ENCODE measurements around the gene RGS6. TPM values are rescaled to one million over a fixed set of nuclear protein-coding genes. Genes with fewer than 3 reads are reported as not detected.

Gene RGS6
- total RNA-seq, 1 experiment from 2014 or later: not detected

GRCh38 chr14:72545411-72546311 is 613.4 kb downstream of the RGS6 start:
- Mint-ChIP-seq H3K9me3 (ENCODE audit: unreplicated experiment) (no peaks in the 10 kb centered on the region), H3K36me3 (ENCODE audit: insufficient read depth, unreplicated experiment) (no peaks in the 10 kb centered on the region), H3K27me3 (ENCODE audit: insufficient read depth, unreplicated experiment) (no peaks in the 10 kb centered on the region), H3K4me3 (ENCODE audit: unreplicated experiment) (no peak overlapping the region), H3K27ac (ENCODE audit: low read depth, unreplicated experiment) (peak overlapping the region; percentile 46), H3K4me1 (ENCODE audit: insufficient read depth, unreplicated experiment) (peaks cover 16% of the 10 kb centered on the region)
- no TSS peak for BruUV-seq (replicated peaks)
- CTCF ChIA-PET: interaction anchor here (0.7 to 3.8 kb wide), 8 partner anchors 13 to 451 kb away, joined by 3 to 15 read pairs (median 3); partner anchors contain the start of gene DPF3
- intact Hi-C loops (cut with micrococcal nuclease): no loop called here
- POLR2A ChIA-PET: interaction anchor here (1.5 to 2.1 kb wide), 2 partner anchors 13 to 348 kb away, joined by 5 to 6 read pairs; partner anchors contain the start of gene DPF3
- peak; percentile 60 for DNase-seq (ENCODE audit: unreplicated experiment)
- TF ChIP-seq CTCF (IDR thresholded peaks at IDR 0.05; ENCODE audit: unreplicated experiment): no peak

GRCh38 chr14:72546344-72547016 is 614.3 kb downstream of the RGS6 start:
- peaks cover 16% of the 10 kb centered on the region for H3K4me1 Mint-ChIP-seq (ENCODE audit: insufficient read depth, unreplicated experiment)
- no peak for DNase-seq (ENCODE audit: unreplicated experiment)
- no peak for TF ChIP-seq CTCF (IDR thresholded peaks at IDR 0.05; ENCODE audit: unreplicated experiment)
- no peaks in the 10 kb centered on the region for H3K9me3 Mint-ChIP-seq (ENCODE audit: unreplicated experiment)
- CTCF ChIA-PET: interaction anchor here (0.7 to 3.8 kb wide), 5 partner anchors 14 to 359 kb away, joined by 3 to 15 read pairs (median 3); no protein-coding TSS in a partner anchor
- POLR2A ChIA-PET: no interaction called here
- H3K36me3 Mint-ChIP-seq (ENCODE audit: insufficient read depth, unreplicated experiment): no peaks in the 10 kb centered on the region
- intact Hi-C loops (cut with micrococcal nuclease): no loop called here
- no peak overlapping the region for H3K27ac Mint-ChIP-seq (ENCODE audit: low read depth, unreplicated experiment)
- no peak overlapping the region for H3K4me3 Mint-ChIP-seq (ENCODE audit: unreplicated experiment)
- H3K27me3 Mint-ChIP-seq (ENCODE audit: insufficient read depth, unreplicated experiment): no peaks in the 10 kb centered on the region
- BruUV-seq (replicated peaks): no TSS peak

- Mint-ChIP-seq H3K9me3 (ENCODE audit: unreplicated experiment) (no peaks in the 10 kb centered on the region), H3K4me1 (ENCODE audit: insufficient read depth, unreplicated experiment) (peaks cover 18% of the 10 kb centered on the region), H3K27ac (ENCODE audit: low read depth, unreplicated experiment) (no peak overlapping the region), H3K4me3 (ENCODE audit: unreplicated experiment) (no peak overlapping the region), H3K36me3 (ENCODE audit: insufficient read depth, unreplicated experiment) (no peaks in the 10 kb centered on the region), H3K27me3 (ENCODE audit: insufficient read depth, unreplicated experiment) (no peaks in the 10 kb centered on the region)
- POLR2A ChIA-PET: interaction anchor here (1.0 kb wide), 1 partner anchor 11 kb away, joined by 3 read pairs; no protein-coding TSS in a partner anchor
- CTCF ChIA-PET: interaction anchor here (1.4 kb wide), 1 partner anchor 32 kb away, joined by 5 read pairs; no protein-coding TSS in a partner anchor
- no peak for DNase-seq (ENCODE audit: unreplicated experiment)
- intact Hi-C loops (cut with micrococcal nuclease): no loop called here
- no peak for TF ChIP-seq CTCF (IDR thresholded peaks at IDR 0.05; ENCODE audit: unreplicated experiment)
- BruUV-seq (replicated peaks): no TSS peak
Measured at GRCh38 chr14:72547999-72548398, 615.8 kb downstream of the RGS6 start.

DNA sequence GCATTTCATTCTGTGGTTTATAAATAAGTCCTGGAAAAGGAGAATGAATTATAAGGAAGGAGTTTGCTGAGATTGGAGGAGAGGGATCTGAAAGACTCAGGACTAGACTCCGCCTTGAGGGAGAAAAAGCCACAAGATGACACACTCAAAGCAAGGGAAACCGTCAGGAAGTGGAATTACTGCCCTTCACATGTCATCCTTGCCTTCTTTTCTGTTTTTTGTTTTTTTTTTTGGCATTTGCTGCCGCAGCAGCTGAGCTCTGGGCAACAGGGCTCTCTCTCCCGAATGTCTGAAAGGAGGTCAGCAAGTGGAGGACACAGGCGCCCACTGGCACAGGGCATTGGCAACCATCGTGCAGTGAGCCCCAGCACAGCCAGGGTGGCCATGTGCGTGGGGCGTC is 616.8 kb downstream of the RGS6 start:
- CTCF ChIA-PET: interaction anchor here (1.4 kb wide), 1 partner anchor 33 kb away, joined by 5 read pairs; no protein-coding TSS in a partner anchor
- no TSS peak for BruUV-seq (replicated peaks)
- intact Hi-C loops (cut with micrococcal nuclease): no loop called here
- POLR2A ChIA-PET: interaction anchor here (1.0 kb wide), 1 partner anchor 10 kb away, joined by 3 read pairs; no protein-coding TSS in a partner anchor
- Mint-ChIP-seq H3K27ac (ENCODE audit: low read depth, unreplicated experiment) (no peak overlapping the region), H3K9me3 (ENCODE audit: unreplicated experiment) (no peaks in the 10 kb centered on the region), H3K36me3 (ENCODE audit: insufficient read depth, unreplicated experiment) (no peaks in the 10 kb centered on the region), H3K4me1 (ENCODE audit: insufficient read depth, unreplicated experiment) (peaks cover 19% of the 10 kb centered on the region), H3K4me3 (ENCODE audit: unreplicated experiment) (no peak overlapping the region), H3K27me3 (ENCODE audit: insufficient read depth, unreplicated experiment) (no peaks in the 10 kb centered on the region)
- TF ChIP-seq CTCF (IDR thresholded peaks at IDR 0.05; ENCODE audit: unreplicated experiment): no peak
- DNase-seq (ENCODE audit: unreplicated experiment): no peak

Data from MCF 10A (cell line).